WTC11 (cell line): Measurements from ENCODE around the gene MICAL2. TPM values are rescaled to one million over a fixed set of nuclear protein-coding genes. Genes with fewer than 3 reads are reported as not detected.

Experiments used
- ATAC-seq: fragments of 200-7000 bp; cut with Tn5 transposase; 2 replicates; pipeline ENCODE4 v1.10.0; 2021; ENCODE audit warnings: mild to moderate bottlenecking, moderate library complexity
- CTCF ChIA-PET: fragments of 300-600 bp; sonication (Branson Sonifier 250); formaldehyde crosslinking; loops from one replicate; lab custom pipeline; 2021; ENCODE audit warnings: antibody characterized with exemption; lab: Charles Lee
- POLR2A ChIA-PET: fragments of 350-600 bp; sonication (Branson Sonifier 250); formaldehyde crosslinking; loops from one replicate; lab custom pipeline; 2021; ENCODE audit warnings: antibody characterized with exemption; lab: Charles Lee
- DNase-seq: peaks from one replicate; pipeline ENCODE4 v3.0.0; 2021; ENCODE audit warnings: low spot score
- H3K27ac Mint-ChIP-seq: 2 replicates; pipeline ENCODE4 v1.8.0; 2021; ENCODE audit warnings: mixed read lengths
- H3K27me3 Mint-ChIP-seq: 2 replicates; pipeline ENCODE4 v1.8.0; 2021; ENCODE audit warnings: low read depth, mild to moderate bottlenecking, moderate library complexity, mixed read lengths
- H3K36me3 Mint-ChIP-seq: 2 replicates; pipeline ENCODE4 v1.8.0; 2021; ENCODE audit warnings: mixed read lengths
- H3K4me1 Mint-ChIP-seq: 2 replicates; pipeline ENCODE4 v1.8.0; 2022; ENCODE audit warnings: mixed read lengths
- H3K4me3 Mint-ChIP-seq: 2 replicates; pipeline ENCODE4 v1.8.0; 2021; ENCODE audit warnings: mild to moderate bottlenecking, moderate library complexity, mixed read lengths
- H3K9me3 Mint-ChIP-seq: 2 replicates; pipeline ENCODE4 v1.8.0; 2021; ENCODE audit warnings: mixed read lengths
- EMX1 ChIP-seq: fragments of 250-450 bp; sonication (Bioruptor Pico); IDR thresholded peaks from 2 replicates; pipeline ENCODE4 v1.8.0; 2021; ENCODE audit warnings: mild to moderate bottlenecking
- FOXK1 ChIP-seq: sonication (generic); formaldehyde crosslinking; IDR thresholded peaks from 2 replicates; pipeline ENCODE4 v1.8.0; 2022; ENCODE audit warnings: mild to moderate bottlenecking, moderate library complexity, missing genetic modification reagents
- GABPB1 ChIP-seq: sonication (generic); formaldehyde crosslinking; IDR thresholded peaks from 2 replicates; pipeline ENCODE4 v1.8.1; 2023; ENCODE audit warnings: mild to moderate bottlenecking, missing genetic modification reagents
- IRF2 ChIP-seq: sonication (generic); formaldehyde crosslinking; IDR thresholded peaks from 2 replicates; pipeline ENCODE4 v1.8.0; 2022; ENCODE audit warnings: low read depth, missing genetic modification reagents, borderline replicate concordance
- JAZF1 ChIP-seq: fragments of 250-450 bp; sonication (Bioruptor Pico); IDR thresholded peaks from 2 replicates; pipeline ENCODE4 v1.9.0; 2021; ENCODE audit warnings: moderate library complexity, mild to moderate bottlenecking, inconsistent platforms
- JUN ChIP-seq: sonication (generic); formaldehyde crosslinking; IDR thresholded peaks from 2 replicates; pipeline ENCODE4 v1.8.0; 2023; ENCODE audit warnings: mild to moderate bottlenecking, missing genetic modification reagents
- NFATC4 ChIP-seq: fragments of 250-450 bp; sonication (Bioruptor Pico); IDR thresholded peaks from 2 replicates; pipeline ENCODE4 v1.9.0; 2021; ENCODE audit warnings: mild to moderate bottlenecking
- NR2C2 ChIP-seq: sonication (generic); formaldehyde crosslinking; IDR thresholded peaks from 2 replicates; pipeline ENCODE4 v1.8.0; 2022; ENCODE audit warnings: mild to moderate bottlenecking, missing genetic modification reagents
- SMAD4 ChIP-seq: sonication (generic); formaldehyde crosslinking; IDR thresholded peaks from 2 replicates; pipeline ENCODE4 v1.8.0; 2022; ENCODE audit warnings: mild to moderate bottlenecking, missing genetic modification reagents
- SOX15 ChIP-seq: fragments of 250-450 bp; sonication (Bioruptor Pico); IDR thresholded peaks from 2 replicates; pipeline ENCODE4 v1.9.0; 2021; ENCODE audit warnings: mild to moderate bottlenecking
- ZBTB21 ChIP-seq: sonication (generic); formaldehyde crosslinking; IDR thresholded peaks from 2 replicates; pipeline ENCODE4 v1.8.1; 2023; ENCODE audit warnings: mild to moderate bottlenecking, missing genetic modification reagents, borderline replicate concordance
- ZNF263 ChIP-seq: sonication (generic); formaldehyde crosslinking; IDR thresholded peaks from 2 replicates; pipeline ENCODE4 v1.8.1; 2022; ENCODE audit warnings: low read depth, mild to moderate bottlenecking, moderate library complexity, missing genetic modification reagents
- ZNF396 ChIP-seq: fragments of 250-450 bp; sonication (Bioruptor Pico); IDR thresholded peaks from 2 replicates; pipeline ENCODE4 v1.8.0; 2021; ENCODE audit warnings: mild to moderate bottlenecking, moderate library complexity, borderline replicate concordance
- total RNA-seq: library from RNA; stranded (reverse); gene quantifications from 3 replicates; pipeline ENCODE4 v1.2.3, GENCODE V29; 2021
- TF ChIP-seq, protein P1 (sequence below): sonication (generic); formaldehyde crosslinking; IDR thresholded peaks from 2 replicates; pipeline ENCODE4 v1.8.1; 2022; ENCODE audit warnings: low read depth, missing genetic modification reagents, borderline replicate concordance
- TF ChIP-seq, protein P2 (sequence below): sonication (generic); formaldehyde crosslinking; IDR thresholded peaks from 2 replicates; pipeline ENCODE4 v1.8.1; 2023; ENCODE audit warnings: mild to moderate bottlenecking, missing genetic modification reagents, moderate library complexity
- TF ChIP-seq, protein P3 (sequence below): fragments of 250-450 bp; sonication (Bioruptor Pico); IDR thresholded peaks from 2 replicates; pipeline ENCODE4 v1.8.0; 2021; ENCODE audit warnings: mild to moderate bottlenecking
- TF ChIP-seq, protein P4 (sequence below): sonication (generic); formaldehyde crosslinking; IDR thresholded peaks from 2 replicates; pipeline ENCODE4 v1.8.1; 2023; ENCODE audit warnings: mild to moderate bottlenecking, missing genetic modification reagents, borderline replicate concordance
- TF ChIP-seq, protein P5 (sequence below): sonication (generic); formaldehyde crosslinking; IDR thresholded peaks from 2 replicates; pipeline ENCODE4 v1.8.1; 2022; ENCODE audit warnings: mild to moderate bottlenecking, missing genetic modification reagents, moderate library complexity, borderline replicate concordance
- TF ChIP-seq, protein P6 (sequence below): fragments of 250-450 bp; sonication (Bioruptor Pico); IDR thresholded peaks from 2 replicates; pipeline ENCODE4 v1.9.0; 2021; ENCODE audit warnings: mild to moderate bottlenecking
- TF ChIP-seq, protein P7 (sequence below): fragments of 250-450 bp; sonication (Bioruptor Pico); IDR thresholded peaks from 2 replicates; pipeline ENCODE4 v1.9.0; 2021; ENCODE audit warnings: moderate library complexity, mild to moderate bottlenecking, inconsistent platforms, borderline replicate concordance
- TF ChIP-seq, protein P8 (sequence below): sonication (generic); formaldehyde crosslinking; IDR thresholded peaks from 2 replicates; pipeline ENCODE4 v1.8.1; 2023; ENCODE audit warnings: mild to moderate bottlenecking, moderate library complexity, missing genetic modification reagents

The MICAL2 gene
- total RNA-seq, 1 experiment from 2014 or later: 3.1 TPM

DNA sequence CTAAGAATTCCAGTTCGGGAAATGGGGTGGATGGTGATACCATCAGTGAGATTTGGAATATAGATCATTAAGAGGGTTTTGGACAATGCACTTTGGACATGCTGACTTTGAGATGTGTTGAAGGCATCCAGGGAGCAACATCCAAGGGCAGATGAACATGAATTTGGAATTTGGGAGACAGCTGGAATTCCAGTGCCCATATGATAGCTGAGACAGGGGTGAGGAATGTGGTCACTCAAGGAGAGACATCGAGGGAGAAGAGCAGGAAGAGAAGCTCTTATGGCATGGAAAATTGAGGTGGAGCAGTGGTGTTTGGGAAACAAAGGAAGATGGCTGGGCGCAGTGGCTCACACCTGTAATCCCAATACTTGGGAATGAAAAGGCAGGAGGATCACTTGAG, 11.8 kb upstream of the MICAL2 start (continued):
- TF ChIP-seq, protein P1, sequence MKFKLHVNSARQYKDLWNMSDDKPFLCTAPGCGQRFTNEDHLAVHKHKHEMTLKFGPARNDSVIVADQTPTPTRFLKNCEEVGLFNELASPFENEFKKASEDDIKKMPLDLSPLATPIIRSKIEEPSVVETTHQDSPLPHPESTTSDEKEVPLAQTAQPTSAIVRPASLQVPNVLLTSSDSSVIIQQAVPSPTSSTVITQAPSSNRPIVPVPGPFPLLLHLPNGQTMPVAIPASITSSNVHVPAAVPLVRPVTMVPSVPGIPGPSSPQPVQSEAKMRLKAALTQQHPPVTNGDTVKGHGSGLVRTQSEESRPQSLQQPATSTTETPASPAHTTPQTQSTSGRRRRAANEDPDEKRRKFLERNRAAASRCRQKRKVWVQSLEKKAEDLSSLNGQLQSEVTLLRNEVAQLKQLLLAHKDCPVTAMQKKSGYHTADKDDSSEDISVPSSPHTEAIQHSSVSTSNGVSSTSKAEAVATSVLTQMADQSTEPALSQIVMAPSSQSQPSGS (CRISPR knock-in tag): no peak
- TF ChIP-seq NFATC4 (CRISPR knock-in tag) (no peak), EMX1 (CRISPR knock-in tag) (no peak), NR2C2 (no peak), SMAD4 (CRISPR knock-in tag) (no peak)

DNA sequence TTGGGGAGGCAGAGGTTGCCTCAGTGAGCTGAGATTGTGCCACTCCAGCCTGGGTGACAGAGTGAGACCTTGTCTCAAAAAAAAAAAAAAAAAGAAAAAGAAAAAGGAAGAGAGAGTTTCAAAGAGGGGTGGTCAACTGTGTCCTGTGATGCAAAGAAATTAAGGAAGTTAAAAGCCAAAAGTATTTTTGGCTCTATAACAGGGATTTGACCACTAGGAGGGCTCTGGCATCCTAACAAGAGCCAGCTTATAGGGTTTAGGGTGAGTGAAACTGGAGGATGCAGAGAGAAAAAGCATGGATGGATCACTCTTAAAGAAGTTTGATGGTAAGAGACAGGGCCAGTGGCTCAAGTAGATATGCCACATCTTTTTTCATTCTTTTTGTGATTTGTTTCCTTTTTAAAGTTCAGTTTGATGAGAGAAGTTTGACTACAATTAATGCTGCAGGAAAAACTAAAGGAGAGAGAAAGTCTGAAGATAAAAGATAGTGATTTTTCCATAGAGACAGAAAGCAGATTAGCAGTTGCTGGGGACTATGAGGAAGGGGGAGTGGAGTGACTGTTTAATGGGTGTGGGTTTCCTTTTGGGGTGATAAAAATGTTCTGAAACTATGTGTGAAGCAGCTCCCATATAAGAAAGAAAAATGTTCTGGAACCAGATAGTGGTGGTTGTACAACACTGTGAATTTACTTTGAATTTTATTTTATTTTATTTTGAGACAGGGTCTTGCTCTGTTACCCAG, 11.1 kb upstream of the MICAL2 start:
- TF ChIP-seq, protein P2, sequence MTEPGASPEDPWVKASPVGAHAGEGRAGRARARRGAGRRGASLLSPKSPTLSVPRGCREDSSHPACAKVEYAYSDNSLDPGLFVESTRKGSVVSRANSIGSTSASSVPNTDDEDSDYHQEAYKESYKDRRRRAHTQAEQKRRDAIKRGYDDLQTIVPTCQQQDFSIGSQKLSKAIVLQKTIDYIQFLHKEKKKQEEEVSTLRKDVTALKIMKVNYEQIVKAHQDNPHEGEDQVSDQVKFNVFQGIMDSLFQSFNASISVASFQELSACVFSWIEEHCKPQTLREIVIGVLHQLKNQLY (CRISPR knock-in tag): no peak
- TF ChIP-seq GABPB1 (CRISPR knock-in tag): no peak
- no peak overlapping the region for H3K27ac Mint-ChIP-seq
- DNase-seq: no peak

DNA sequence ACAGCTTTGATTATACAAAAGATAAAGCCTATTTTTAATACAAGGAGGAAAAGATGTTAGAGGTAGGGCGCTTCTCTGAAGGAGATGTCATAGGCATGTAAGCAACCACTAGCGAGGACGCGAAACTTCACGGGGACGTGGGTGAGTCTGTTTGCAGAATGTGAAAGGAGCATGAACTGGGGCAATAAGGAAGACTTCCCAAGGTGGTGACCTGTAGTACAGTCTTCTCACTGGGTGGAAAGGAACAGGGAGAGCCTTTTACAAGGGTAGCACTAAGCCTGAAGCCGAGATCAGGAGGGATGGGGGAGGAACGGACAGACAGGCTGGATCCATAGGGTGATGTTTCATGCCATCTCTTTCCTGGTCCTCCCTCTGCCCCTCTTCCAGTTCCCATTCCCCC, 10.0 kb upstream of the MICAL2 start:
- H3K4me1 Mint-ChIP-seq: peaks cover 33% of the 10 kb centered on the region
- TF ChIP-seq JAZF1 (no peak), ZNF396 (CRISPR knock-in tag) (no peak), ZNF263 (CRISPR knock-in tag) (no peak), IRF2 (CRISPR knock-in tag) (no peak), JUN (CRISPR knock-in tag) (no peak), NR2C2 (no peak), ZBTB21 (CRISPR knock-in tag) (no peak), EMX1 (CRISPR knock-in tag) (no peak), SOX15 (CRISPR knock-in tag) (no peak), FOXK1 (CRISPR knock-in tag) (no peak)
- TF ChIP-seq, protein P3, sequence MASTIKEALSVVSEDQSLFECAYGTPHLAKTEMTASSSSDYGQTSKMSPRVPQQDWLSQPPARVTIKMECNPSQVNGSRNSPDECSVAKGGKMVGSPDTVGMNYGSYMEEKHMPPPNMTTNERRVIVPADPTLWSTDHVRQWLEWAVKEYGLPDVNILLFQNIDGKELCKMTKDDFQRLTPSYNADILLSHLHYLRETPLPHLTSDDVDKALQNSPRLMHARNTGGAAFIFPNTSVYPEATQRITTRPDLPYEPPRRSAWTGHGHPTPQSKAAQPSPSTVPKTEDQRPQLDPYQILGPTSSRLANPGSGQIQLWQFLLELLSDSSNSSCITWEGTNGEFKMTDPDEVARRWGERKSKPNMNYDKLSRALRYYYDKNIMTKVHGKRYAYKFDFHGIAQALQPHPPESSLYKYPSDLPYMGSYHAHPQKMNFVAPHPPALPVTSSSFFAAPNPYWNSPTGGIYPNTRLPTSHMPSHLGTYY: no peak
- TF ChIP-seq, protein P4, sequence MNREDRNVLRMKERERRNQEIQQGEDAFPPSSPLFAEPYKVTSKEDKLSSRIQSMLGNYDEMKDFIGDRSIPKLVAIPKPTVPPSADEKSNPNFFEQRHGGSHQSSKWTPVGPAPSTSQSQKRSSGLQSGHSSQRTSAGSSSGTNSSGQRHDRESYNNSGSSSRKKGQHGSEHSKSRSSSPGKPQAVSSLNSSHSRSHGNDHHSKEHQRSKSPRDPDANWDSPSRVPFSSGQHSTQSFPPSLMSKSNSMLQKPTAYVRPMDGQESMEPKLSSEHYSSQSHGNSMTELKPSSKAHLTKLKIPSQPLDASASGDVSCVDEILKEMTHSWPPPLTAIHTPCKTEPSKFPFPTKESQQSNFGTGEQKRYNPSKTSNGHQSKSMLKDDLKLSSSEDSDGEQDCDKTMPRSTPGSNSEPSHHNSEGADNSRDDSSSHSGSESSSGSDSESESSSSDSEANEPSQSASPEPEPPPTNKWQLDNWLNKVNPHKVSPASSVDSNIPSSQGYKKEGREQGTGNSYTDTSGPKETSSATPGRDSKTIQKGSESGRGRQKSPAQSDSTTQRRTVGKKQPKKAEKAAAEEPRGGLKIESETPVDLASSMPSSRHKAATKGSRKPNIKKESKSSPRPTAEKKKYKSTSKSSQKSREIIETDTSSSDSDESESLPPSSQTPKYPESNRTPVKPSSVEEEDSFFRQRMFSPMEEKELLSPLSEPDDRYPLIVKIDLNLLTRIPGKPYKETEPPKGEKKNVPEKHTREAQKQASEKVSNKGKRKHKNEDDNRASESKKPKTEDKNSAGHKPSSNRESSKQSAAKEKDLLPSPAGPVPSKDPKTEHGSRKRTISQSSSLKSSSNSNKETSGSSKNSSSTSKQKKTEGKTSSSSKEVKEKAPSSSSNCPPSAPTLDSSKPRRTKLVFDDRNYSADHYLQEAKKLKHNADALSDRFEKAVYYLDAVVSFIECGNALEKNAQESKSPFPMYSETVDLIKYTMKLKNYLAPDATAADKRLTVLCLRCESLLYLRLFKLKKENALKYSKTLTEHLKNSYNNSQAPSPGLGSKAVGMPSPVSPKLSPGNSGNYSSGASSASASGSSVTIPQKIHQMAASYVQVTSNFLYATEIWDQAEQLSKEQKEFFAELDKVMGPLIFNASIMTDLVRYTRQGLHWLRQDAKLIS (CRISPR knock-in tag): no peak
- TF ChIP-seq, protein P5, sequence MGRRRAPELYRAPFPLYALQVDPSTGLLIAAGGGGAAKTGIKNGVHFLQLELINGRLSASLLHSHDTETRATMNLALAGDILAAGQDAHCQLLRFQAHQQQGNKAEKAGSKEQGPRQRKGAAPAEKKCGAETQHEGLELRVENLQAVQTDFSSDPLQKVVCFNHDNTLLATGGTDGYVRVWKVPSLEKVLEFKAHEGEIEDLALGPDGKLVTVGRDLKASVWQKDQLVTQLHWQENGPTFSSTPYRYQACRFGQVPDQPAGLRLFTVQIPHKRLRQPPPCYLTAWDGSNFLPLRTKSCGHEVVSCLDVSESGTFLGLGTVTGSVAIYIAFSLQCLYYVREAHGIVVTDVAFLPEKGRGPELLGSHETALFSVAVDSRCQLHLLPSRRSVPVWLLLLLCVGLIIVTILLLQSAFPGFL (CRISPR knock-in tag): no peak
- TF ChIP-seq, protein P6, sequence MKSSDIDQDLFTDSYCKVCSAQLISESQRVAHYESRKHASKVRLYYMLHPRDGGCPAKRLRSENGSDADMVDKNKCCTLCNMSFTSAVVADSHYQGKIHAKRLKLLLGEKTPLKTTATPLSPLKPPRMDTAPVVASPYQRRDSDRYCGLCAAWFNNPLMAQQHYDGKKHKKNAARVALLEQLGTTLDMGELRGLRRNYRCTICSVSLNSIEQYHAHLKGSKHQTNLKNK (CRISPR knock-in tag): no peak
- TF ChIP-seq, protein P7, sequence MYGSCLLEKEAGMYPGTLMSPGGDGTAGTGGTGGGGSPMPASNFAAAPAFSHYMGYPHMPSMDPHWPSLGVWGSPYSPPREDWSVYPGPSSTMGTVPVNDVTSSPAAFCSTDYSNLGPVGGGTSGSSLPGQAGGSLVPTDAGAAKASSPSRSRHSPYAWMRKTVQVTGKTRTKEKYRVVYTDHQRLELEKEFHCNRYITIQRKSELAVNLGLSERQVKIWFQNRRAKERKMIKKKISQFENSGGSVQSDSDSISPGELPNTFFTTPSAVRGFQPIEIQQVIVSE (CRISPR knock-in tag): no peak
- TF ChIP-seq, protein P8, sequence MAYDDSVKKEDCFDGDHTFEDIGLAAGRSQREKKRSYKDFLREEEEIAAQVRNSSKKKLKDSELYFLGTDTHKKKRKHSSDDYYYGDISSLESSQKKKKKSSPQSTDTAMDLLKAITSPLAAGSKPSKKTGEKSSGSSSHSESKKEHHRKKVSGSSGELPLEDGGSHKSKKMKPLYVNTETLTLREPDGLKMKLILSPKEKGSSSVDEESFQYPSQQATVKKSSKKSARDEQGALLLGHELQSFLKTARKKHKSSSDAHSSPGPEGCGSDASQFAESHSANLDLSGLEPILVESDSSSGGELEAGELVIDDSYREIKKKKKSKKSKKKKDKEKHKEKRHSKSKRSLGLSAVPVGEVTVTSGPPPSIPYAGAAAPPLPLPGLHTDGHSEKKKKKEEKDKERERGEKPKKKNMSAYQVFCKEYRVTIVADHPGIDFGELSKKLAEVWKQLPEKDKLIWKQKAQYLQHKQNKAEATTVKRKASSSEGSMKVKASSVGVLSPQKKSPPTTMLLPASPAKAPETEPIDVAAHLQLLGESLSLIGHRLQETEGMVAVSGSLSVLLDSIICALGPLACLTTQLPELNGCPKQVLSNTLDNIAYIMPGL: no peak

More for the DNA sequence above, 11.1 kb upstream of the MICAL2 start:
- H3K4me1 Mint-ChIP-seq: peaks cover 38% of the 10 kb centered on the region
- H3K27me3 Mint-ChIP-seq: peaks cover 36% of the 10 kb centered on the region
- H3K9me3 Mint-ChIP-seq: no peaks in the 10 kb centered on the region
- no peaks in the 10 kb centered on the region for H3K36me3 Mint-ChIP-seq
- H3K4me3 Mint-ChIP-seq: no peak overlapping the region
- ATAC-seq: peak; percentile 19; the same call in 1 of the 2 replicates
- CTCF ChIA-PET: interaction anchor here (0.6 to 2.1 kb wide), 21 partner anchors 9 to 657 kb away, joined by 3 to 9 read pairs (median 3); partner anchors contain the start of gene MICAL2
- POLR2A ChIA-PET: interaction anchor here (0.7 kb wide), 1 partner anchor 181 kb away, joined by 3 read pairs; no protein-coding TSS in a partner anchor

More for the DNA sequence above, 10.0 kb upstream of the MICAL2 start:
- Mint-ChIP-seq H3K36me3 (no peaks in the 10 kb centered on the region), H3K9me3 (no peaks in the 10 kb centered on the region), H3K4me3 (no peak overlapping the region), H3K27me3 (peaks cover 47% of the 10 kb centered on the region), H3K27ac (no peak overlapping the region)
- ChIA-PET POLR2A (no interaction called here), CTCF (interaction anchor here (1.6 kb wide), 1 partner anchor 180 kb away, joined by 3 read pairs; no protein-coding TSS in a partner anchor)
- no peak for ATAC-seq
- DNase-seq: no peak
